ENCODE measurements around the gene SERPINA6. TPM values are rescaled to one million over a fixed set of nuclear protein-coding genes. Genes with fewer than 3 reads are reported as not detected.
"Not testable (repeated sequence)": the region's sequence is repeated elsewhere in the genome, so short reads cannot be mapped to it uniquely, and the experiment has no call there.

Gene SERPINA6
- total RNA-seq, 1 donor from 2014 or later = not detected

- DNase-seq = no peak
These were observed 1.5 kb downstream of the SERPINA6 start for GRCh38 chr14:94321421-94322271.

GRCh38 chr14:94320243-94320642 is 2.9 kb downstream of the SERPINA6 start:
- DNase-seq = no peak

GRCh38 chr14:94317259-94317658 is 5.9 kb downstream of the SERPINA6 start:
- DNase-seq = no peak

GRCh38 chr14:94316692-94317091 is 6.4 kb downstream of the SERPINA6 start:
- no peak for DNase-seq

GRCh38 chr14:94314890-94315289 is 8.2 kb downstream of the SERPINA6 start:
- DNase-seq = no peak

- DNase-seq = no peak
These were observed 9.0 kb downstream of the SERPINA6 start for GRCh38 chr14:94313991-94314655.

- DNase-seq = no peak
These were observed 10.5 kb downstream of the SERPINA6 start for GRCh38 chr14:94312481-94313246.

GRCh38 chr14:94310248-94310647 is 12.9 kb downstream of the SERPINA6 start:
- DNase-seq = no peak

- no peak for DNase-seq
These were observed 13.4 kb downstream of the SERPINA6 start for GRCh38 chr14:94309721-94310120.

- DNase-seq = no peak
These were observed 15.6 kb downstream of the SERPINA6 start for GRCh38 chr14:94307410-94307992.

GRCh38 chr14:94306047-94306978 is 16.8 kb downstream of the SERPINA6 start:
- no peak for DNase-seq

GRCh38 chr14:94305620-94306019 is 17.5 kb downstream of the SERPINA6 start:
- DNase-seq = no peak

- DNase-seq = no peak
These were observed 18.9 kb downstream of the SERPINA6 start for GRCh38 chr14:94304243-94304642.

GRCh38 chr14:94303111-94303510 is 20.0 kb downstream of the SERPINA6 start:
- no peak for DNase-seq

GRCh38 chr14:94298130-94298529 is 25.0 kb downstream of the SERPINA6 start:
- no peak for DNase-seq

GRCh38 chr14:94296181-94296545 is 27.0 kb downstream of the SERPINA6 start:
- DNase-seq = not testable (repeated sequence)

GRCh38 chr14:94295360-94296180 is 27.6 kb downstream of the SERPINA6 start:
- no peak for DNase-seq

- no peak for DNase-seq
These were observed 29.6 kb downstream of the SERPINA6 start for GRCh38 chr14:94293578-94293924.

GRCh38 chr14:94292872-94293577 is 30.1 kb downstream of the SERPINA6 start, which contains the start of gene SERPINA10:
Gene SERPINA10 (minus strand): TSS chr14:94293268. CDS start chr14:94290593, 2,675 bp downstream.
- DNase-seq = no peak

GRCh38 chr14:94292526-94292871 is 30.6 kb downstream of the SERPINA6 start:
- DNase-seq = no peak
